HG02885 (cell line): ENCODE results near the gene ADPGK.
A peak's percentile ranks its signal among the peaks of the same experiment; 100 is the strongest.
"Not testable (repeated sequence)": the region's sequence is repeated elsewhere in the genome, so short reads cannot be mapped to it uniquely, and the experiment has no call there.

ENCODE experiments used
- ATAC-seq: cut with Tn5 transposase; IDR thresholded peaks from one replicate; pipeline ENCODE4 v1.9.1; 2021; ENCODE audit warnings: mild to moderate bottlenecking; ENCODE audit not compliant: unreplicated experiment, poor library complexity

The ADPGK gene

GRCh38 chr15:72754096-72754495 is 29.5 kb downstream of the ADPGK start:
- ATAC-seq = no peak

- no peak for ATAC-seq
These were observed 31.7 kb downstream of the ADPGK start for GRCh38 chr15:72751751-72752455.

GRCh38 chr15:72749700-72750099 is 33.9 kb downstream of the ADPGK start:
- ATAC-seq = no peak

- peak; percentile 67 for ATAC-seq
These were observed 43.3 kb downstream of the ADPGK start for GRCh38 chr15:72740219-72740618.

GRCh38 chr15:72737723-72738122 is 45.8 kb downstream of the ADPGK start:
- ATAC-seq = no peak

- no peak for ATAC-seq
These were observed 46.5 kb downstream of the ADPGK start for GRCh38 chr15:72737061-72737460.

- ATAC-seq = no peak
These were observed 48.4 kb downstream of the ADPGK start for GRCh38 chr15:72735111-72735510.

- no peak for ATAC-seq
These were observed 49.4 kb downstream of the ADPGK start for GRCh38 chr15:72733941-72734738.

GRCh38 chr15:72732516-72732915 is 51.0 kb downstream of the ADPGK start:
- ATAC-seq = no peak

- no peak for ATAC-seq
These were observed 51.5 kb downstream of the ADPGK start for GRCh38 chr15:72732086-72732485.

- ATAC-seq = no peak
These were observed 54.7 kb downstream of the ADPGK start for GRCh38 chr15:72728821-72729220.

GRCh38 chr15:72728249-72728648 is 55.3 kb downstream of the ADPGK start:
- ATAC-seq = not testable (repeated sequence)

- ATAC-seq = no peak
These were observed 56.4 kb downstream of the ADPGK start for GRCh38 chr15:72727154-72727553.

GRCh38 chr15:72725851-72726250 is 57.7 kb downstream of the ADPGK start:
- ATAC-seq = not testable (repeated sequence)

- no peak for ATAC-seq
These were observed 58.1 kb downstream of the ADPGK start for GRCh38 chr15:72725446-72725845.

GRCh38 chr15:72724028-72724427 is 59.5 kb downstream of the ADPGK start:
- ATAC-seq = no peak

- ATAC-seq = no peak
These were observed 61.4 kb downstream of the ADPGK start for GRCh38 chr15:72722071-72722696.

GRCh38 chr15:72708551-72709303 is 74.8 kb downstream of the ADPGK start:
- ATAC-seq = not testable (repeated sequence)

- no peak for ATAC-seq
These were observed 77.3 kb downstream of the ADPGK start for GRCh38 chr15:72706266-72706665.
